Heart left ventricle (tissue), 13 donors: ENCODE measurements around the gene CCT6A.

Source experiments
- POLR2A ChIP-seq, 2 donors: fragments of 450-650 bp; IDR thresholded peaks; one replicate each; pipeline ENCODE4 v1.6.1; 2017; ENCODE audit warnings: antibody characterized with exemption in 2 of 2, mild to moderate bottlenecking in 2 of 2, moderate library complexity in 2 of 2
- TF ChIP-seq, protein P1 (sequence below), 12 donors: fragments of 200-600 bp; sonication (generic) in 4 of 12; IDR thresholded peaks; one replicate each; pipeline versions ENCODE4 v1.5.0 to v1.8.0; 2018 to 2022; ENCODE audit warnings: antibody characterized with exemption in 12 of 12, mild to moderate bottlenecking in 5 of 12
- donor health status: ischemic (EF 13 %, LVEDD 7.1; RV severe dilation, severe dysfunction).
- donor health status: DM: no; HTN: yes; CAD: no.
- donor health status: DM: no; HTN: no; CAD: no.
- donor health status: ischemic (EF 25% LVEDD 6.9; RV normal size, moderate dysfunction).
- donor health status: ischemic (EF 25% LVEDD 5.7; RV mildly dilated, moderate dysfunction).
- donor health status: ischemic (EF 35%, LVEDD 5.7; RV mildly dilated, moderate dysfunction).
- donor health status: nonischemic (EF 11% LVEDD 7.7; RV severe dilation, severe dysfunction).
- donor health status: DM: yes; HTN: yes; CAD: no.
- donor health status: PGD.
- donor health status: ischemic (EF 29% LVEDD 5.4; RV normal size, mild dysfunction).
- donor health status: nonischemic (EF 23%, LVEDD 6.1; RV moderate dilation, normal function).

DNA sequence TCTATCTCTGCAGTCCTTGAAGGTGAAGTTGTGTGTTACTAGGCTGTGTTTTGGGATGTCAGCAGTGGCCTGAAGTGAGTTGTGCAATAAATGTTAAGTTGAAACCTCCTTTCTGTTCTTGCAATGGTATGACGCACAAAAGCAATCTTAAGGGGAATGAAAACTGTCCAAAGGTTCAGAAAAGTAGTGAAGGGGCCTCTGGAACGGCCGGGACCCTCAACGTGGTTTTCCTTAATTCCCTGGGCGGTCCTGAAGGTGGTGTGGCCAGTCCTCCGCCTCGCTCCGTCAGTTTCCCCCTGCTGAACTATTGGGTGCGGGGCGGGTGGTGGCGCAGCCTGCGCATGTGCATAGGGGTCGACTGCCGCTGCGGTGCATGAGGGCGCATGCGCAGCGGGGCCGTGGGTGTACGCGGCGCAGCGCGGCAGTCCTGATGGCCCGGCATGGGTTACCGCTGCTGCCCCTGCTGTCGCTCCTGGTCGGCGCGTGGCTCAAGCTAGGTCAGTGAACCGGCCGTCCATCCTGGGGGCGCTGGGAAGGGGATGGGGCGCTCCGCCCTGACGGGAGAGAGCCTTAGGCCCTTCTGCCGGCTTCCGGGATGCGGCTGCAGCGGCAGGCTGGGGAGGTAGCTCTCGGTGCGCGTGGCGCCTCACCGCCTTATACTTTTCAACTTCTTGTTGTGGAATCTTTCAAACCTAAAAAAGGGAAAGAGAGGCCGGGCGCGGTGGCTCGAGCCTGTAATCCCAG is 12.5 kb downstream of the CCT6A start, which contains the start of gene SUMF2:
- peak in 1 of 2 donors; percentile 83 for TF ChIP-seq POLR2A (IDR thresholded peaks at IDR 0.05)
- TF ChIP-seq, protein P1, sequence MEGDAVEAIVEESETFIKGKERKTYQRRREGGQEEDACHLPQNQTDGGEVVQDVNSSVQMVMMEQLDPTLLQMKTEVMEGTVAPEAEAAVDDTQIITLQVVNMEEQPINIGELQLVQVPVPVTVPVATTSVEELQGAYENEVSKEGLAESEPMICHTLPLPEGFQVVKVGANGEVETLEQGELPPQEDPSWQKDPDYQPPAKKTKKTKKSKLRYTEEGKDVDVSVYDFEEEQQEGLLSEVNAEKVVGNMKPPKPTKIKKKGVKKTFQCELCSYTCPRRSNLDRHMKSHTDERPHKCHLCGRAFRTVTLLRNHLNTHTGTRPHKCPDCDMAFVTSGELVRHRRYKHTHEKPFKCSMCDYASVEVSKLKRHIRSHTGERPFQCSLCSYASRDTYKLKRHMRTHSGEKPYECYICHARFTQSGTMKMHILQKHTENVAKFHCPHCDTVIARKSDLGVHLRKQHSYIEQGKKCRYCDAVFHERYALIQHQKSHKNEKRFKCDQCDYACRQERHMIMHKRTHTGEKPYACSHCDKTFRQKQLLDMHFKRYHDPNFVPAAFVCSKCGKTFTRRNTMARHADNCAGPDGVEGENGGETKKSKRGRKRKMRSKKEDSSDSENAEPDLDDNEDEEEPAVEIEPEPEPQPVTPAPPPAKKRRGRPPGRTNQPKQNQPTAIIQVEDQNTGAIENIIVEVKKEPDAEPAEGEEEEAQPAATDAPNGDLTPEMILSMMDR (IDR thresholded peaks at IDR 0.05) = peak in 10 of 12 donors; percentile 5 to 50 (median 31)
